Measurements from ENCODE around the gene CCDC88C.
A peak's percentile ranks its signal among the peaks of the same experiment; 100 is the strongest.

CCDC88C gene

GRCh38 chr14:91223028-91223783, 194.4 kb downstream of the CCDC88C start:
- TF ChIP-seq CTCF (IDR thresholded peaks at IDR 0.05; ENCODE audit: borderline replicate concordance, extremely low read depth, low read length, poor library complexity, severe bottlenecking) (no peak), EZH2 (IDR thresholded peaks at IDR 0.05; ENCODE audit: borderline replicate concordance, low read depth, low read length, severe bottlenecking) (no peak)

More at GRCh38 chr14:91223028-91223783, 194.4 kb downstream of the CCDC88C start:
- Histone ChIP-seq H3K36me3 (ENCODE audit: insufficient read depth, low read length) (peaks cover 48% of the 10 kb centered on the region), H3K4me2 (ENCODE audit: insufficient read depth, low read length) (no peak overlapping the region), H3K9me3 (ENCODE audit: insufficient read depth, low read length, severe bottlenecking) (no peaks in the 10 kb centered on the region), H3K9ac (ENCODE audit: low read depth, low read length) (no peak overlapping the region), H3K4me3 (ENCODE audit: low read depth in 1 of 2, low read length in 2 of 2) (no peak overlapping the region), H2AFZ (ENCODE audit: low read depth, low read length) (no peak overlapping the region), H3K27me3 (ENCODE audit: insufficient read depth, low read length, poor library complexity) (no peaks in the 10 kb centered on the region), H3K79me2 (ENCODE audit: insufficient read depth, low read length) (no peaks in the 10 kb centered on the region), H3K27ac (ENCODE audit: low read length) (peak overlapping the region; percentile 20), H3K4me1 (ENCODE audit: insufficient read depth, low read length) (peaks cover 17% of the 10 kb centered on the region), H4K20me1 (ENCODE audit: insufficient read depth, low read length) (no peaks in the 10 kb centered on the region)
- no peak for DNase-seq
- ATAC-seq (ENCODE audit: insufficient read depth, low read depth) = peak; percentile 39; the same call in 2 of the 3 replicates

Data from DND-41 (cell line).